ENCODE data around the gene CAMTA1.

Gene CAMTA1

GRCh38 chr1:7426780-7427604 lies 641.7 kb downstream of the CAMTA1 start:
- no peak for TF ChIP-seq CTCF (conservative IDR thresholded peaks at IDR 0.05; ENCODE audit: low read depth, low read length)
- peak; percentile 91 for DNase-seq (ENCODE audit: low read depth)
- no peak overlapping the region for H3K4me3 ChIP-seq (ENCODE audit: low read length)

DNA sequence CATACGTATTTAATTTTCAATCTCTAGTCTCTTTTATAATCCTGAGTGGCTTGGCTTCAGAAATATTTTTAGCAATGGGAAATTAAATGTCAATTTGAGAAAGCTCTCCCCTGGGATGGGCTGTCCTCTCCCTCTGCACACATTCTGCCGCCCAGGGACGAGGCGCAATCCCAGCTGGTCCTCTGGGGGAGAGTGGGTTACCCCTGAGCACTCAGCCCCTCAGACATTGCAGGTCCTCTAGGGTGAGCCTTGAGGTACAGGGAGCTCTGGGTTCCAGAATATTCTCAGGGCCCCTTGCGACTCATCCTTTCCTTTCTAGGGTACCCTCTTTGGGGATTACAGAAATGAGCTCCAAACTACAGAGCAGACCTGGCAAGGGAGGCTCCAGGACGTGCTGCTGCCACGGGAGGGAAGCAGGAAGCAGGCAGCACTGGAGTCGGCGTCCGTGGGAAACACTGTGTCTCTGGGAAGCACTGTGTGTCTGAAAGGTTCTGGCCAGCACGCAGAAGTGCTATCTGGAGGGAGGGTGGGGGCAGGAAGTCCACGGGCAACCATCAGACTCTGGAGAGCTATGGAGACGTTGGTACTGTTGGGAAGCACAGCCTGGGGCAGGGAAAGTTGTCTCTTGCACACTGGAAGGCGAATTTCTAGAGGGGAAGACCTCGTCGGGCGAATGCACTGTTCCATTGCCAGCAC lies 642.5 kb downstream of the CAMTA1 start:
- no peak overlapping the region for H3K4me3 ChIP-seq (ENCODE audit: low read length)
- TF ChIP-seq CTCF (conservative IDR thresholded peaks at IDR 0.05; ENCODE audit: low read depth, low read length) = no peak
- DNase-seq (ENCODE audit: low read depth) = no peak

GRCh38 chr1:7429290-7429689 lies 644.0 kb downstream of the CAMTA1 start:
- TF ChIP-seq CTCF (conservative IDR thresholded peaks at IDR 0.05; ENCODE audit: low read depth, low read length) = no peak
- H3K4me3 ChIP-seq (ENCODE audit: low read length) = no peak overlapping the region
- no peak for DNase-seq (ENCODE audit: low read depth)

DNA sequence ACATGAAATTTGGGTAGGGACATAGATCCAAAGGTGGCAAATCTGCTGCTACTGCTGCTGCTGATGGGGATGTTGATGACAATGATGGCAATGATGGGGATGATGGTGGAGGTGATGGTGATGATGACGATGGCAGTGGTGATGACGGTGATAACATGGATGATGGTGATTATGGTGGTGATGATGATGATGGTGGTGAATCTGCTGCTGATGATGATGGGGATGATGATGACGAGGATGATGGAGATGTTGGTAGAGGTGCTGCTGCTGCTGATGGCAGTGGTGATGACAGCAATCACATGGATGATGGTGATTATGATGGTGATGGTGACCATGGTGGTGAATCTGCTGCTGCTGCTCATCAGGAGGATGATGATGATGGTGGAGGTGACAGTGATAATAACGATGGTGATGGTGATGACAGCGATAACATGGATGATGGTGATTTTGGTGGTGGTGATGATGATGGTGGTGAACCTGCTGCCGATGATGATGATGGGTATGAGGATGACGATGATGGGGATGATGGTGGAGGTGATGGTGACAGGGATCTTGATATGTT lies 644.9 kb downstream of the CAMTA1 start:
- no peak overlapping the region for H3K4me3 ChIP-seq (ENCODE audit: low read length)
- DNase-seq (ENCODE audit: low read depth) = no peak
- no peak for TF ChIP-seq CTCF (conservative IDR thresholded peaks at IDR 0.05; ENCODE audit: low read depth, low read length)

DNA sequence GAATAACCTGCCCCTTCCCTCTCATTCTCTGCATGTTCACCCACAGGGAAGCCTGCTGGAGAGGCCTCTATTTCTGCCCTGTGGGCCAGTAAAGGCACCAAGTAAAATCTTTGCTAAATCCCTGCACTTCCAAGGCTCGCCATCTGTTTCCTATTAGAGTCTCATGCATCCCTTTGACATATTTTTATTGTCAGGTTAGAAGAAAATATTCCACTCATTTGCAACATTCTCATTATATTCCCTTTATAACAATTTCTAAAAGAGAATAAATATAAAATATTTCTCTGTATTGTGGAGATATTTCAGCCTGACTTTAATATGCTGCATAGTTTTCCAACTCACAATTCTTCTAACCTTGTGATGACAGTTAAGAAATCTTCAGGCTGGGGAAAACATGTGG lies 645.4 kb downstream of the CAMTA1 start:
- TF ChIP-seq CTCF (conservative IDR thresholded peaks at IDR 0.05; ENCODE audit: low read depth, low read length) = no peak
- DNase-seq (ENCODE audit: low read depth) = no peak
- no peak overlapping the region for H3K4me3 ChIP-seq (ENCODE audit: low read length)

DNA sequence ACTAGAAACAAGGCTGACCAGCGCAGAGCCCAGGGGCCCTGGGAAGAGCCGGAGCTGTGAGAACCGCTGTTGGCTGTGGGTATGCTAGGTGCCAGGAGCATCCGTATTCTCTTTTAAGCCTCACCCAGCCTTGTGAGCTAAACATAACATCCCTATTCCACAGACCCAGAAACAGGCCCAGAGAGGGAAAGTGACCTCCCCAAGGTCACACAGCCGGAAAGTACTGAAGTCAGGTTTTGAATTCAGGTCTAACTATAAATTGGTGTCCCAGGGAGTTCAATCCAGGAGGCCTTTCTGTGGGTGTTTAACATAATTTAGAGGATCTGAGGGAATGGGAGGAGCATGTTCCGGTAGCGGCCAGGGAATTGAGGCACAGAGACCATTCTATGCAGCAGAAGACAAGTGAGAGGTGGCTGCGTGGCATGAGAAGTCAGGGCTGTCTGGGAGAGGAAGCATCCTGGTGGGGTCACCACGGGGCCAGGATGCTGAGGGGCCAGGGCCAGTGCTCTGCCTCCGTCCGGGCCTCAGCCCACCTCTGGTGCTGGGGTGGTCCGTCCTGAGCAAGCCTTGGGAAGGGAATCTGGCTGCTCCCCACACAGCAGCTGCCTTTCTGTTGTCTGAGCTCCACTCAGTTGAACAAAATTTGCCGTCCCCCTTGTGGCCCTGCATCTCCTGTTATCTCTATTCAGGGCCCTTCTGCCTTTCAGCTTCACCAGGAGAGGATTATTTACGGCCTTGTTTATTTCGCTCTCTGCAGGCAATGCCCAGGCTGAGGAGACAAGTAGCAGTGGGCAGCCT lies 647.0 kb downstream of the CAMTA1 start:
- no peak for DNase-seq (ENCODE audit: low read depth)
- no peak overlapping the region for H3K4me3 ChIP-seq (ENCODE audit: low read length)
- no peak for TF ChIP-seq CTCF (conservative IDR thresholded peaks at IDR 0.05; ENCODE audit: low read depth, low read length)

All from retinal pigment epithelial cell (primary cell).